SU-DHL-6 (cell line): ENCODE data around the gene EPB41L2.

Experiments used
- CTCF ChIP-seq: fragments of 200-600 bp; sonication (generic); IDR thresholded peaks from one replicate; pipeline ENCODE4 v1.5.1; 2017; ENCODE audit warnings: antibody characterized with exemption, mild to moderate bottlenecking, low read length, moderate library complexity; ENCODE audit not compliant: insufficient read depth, poor library complexity, severe bottlenecking
- EZH2phosphoT487 ChIP-seq: fragments of 200-600 bp; sonication (generic), shearing (Covaris generic); conservative IDR thresholded peaks from 2 replicates; pipeline ENCODE4 v1.6.1; 2018; ENCODE audit warnings: mild to moderate bottlenecking, antibody characterized with exemption, low read length, moderate library complexity, mixed read lengths

- TF ChIP-seq CTCF (no peak), EZH2phosphoT487 (no peak)
Observed at GRCh38 chr6:131054392-131055250, 8.4 kb downstream of the EPB41L2 start.
